SK-N-SH treated with all-trans-retinoic acid at 6 μM for 48 hours (cell line): Measurements from ENCODE around the gene MYO15B.
A peak's percentile ranks its signal among the peaks of the same experiment; 100 is the strongest.

ENCODE experiments used
- ATAC-seq: fragments of 200-7000 bp; cut with Tn5 transposase; 3 replicates; pipeline ENCODE4 v1.9.1; 2020; ENCODE audit warnings: mild to moderate bottlenecking, moderate library complexity
- ARNTL ChIP-seq: fragments of 450-650 bp; formaldehyde crosslinking; IDR thresholded peaks from 2 replicates; pipeline ENCODE4 v1.5.0; 2020; ENCODE audit warnings: low read depth, mild to moderate bottlenecking, moderate library complexity, borderline replicate concordance
- BACH2 ChIP-seq: fragments of 250-450 bp; sonication (Bioruptor Pico); IDR thresholded peaks from 2 replicates; pipeline ENCODE4 v1.9.0; 2021; ENCODE audit warnings: mild to moderate bottlenecking, borderline replicate concordance
- CSDC2 ChIP-seq: fragments of 250-450 bp; sonication (Bioruptor Pico); IDR thresholded peaks from 2 replicates; pipeline ENCODE4 v1.5.0; 2020; ENCODE audit warnings: mild to moderate bottlenecking, moderate library complexity
- ESRRG ChIP-seq: fragments of 250-450 bp; sonication (Bioruptor Pico); IDR thresholded peaks from 2 replicates; pipeline ENCODE4 v1.6.1; 2021; ENCODE audit warnings: mild to moderate bottlenecking
- GLIS3 ChIP-seq: fragments of 250-450 bp; sonication (Bioruptor Pico); IDR thresholded peaks from 2 replicates; pipeline ENCODE4 v1.5.0; 2020; ENCODE audit warnings: mild to moderate bottlenecking, moderate library complexity
- OSR1 ChIP-seq: fragments of 250-450 bp; sonication (Bioruptor Pico); IDR thresholded peaks from 2 replicates; pipeline ENCODE4 v1.8.0; 2022; ENCODE audit warnings: moderate library complexity, mild to moderate bottlenecking, inconsistent platforms
- PPARA ChIP-seq: fragments of 250-450 bp; sonication (Bioruptor Pico); IDR thresholded peaks from 2 replicates; pipeline ENCODE4 v1.5.0; 2020; ENCODE audit warnings: mild to moderate bottlenecking, borderline replicate concordance
- RARB ChIP-seq: fragments of 250-450 bp; sonication (Bioruptor Pico); IDR thresholded peaks from 2 replicates; pipeline ENCODE4 v1.8.0; 2021; ENCODE audit warnings: mild to moderate bottlenecking, moderate library complexity
- SNAI2 ChIP-seq: fragments of 250-450 bp; sonication (Bioruptor Pico); IDR thresholded peaks from 2 replicates; pipeline ENCODE4 v1.5.0; 2020; ENCODE audit warnings: mild to moderate bottlenecking, moderate library complexity
- TCF4 ChIP-seq: fragments of 250-450 bp; sonication (Bioruptor Pico); IDR thresholded peaks from 2 replicates; pipeline ENCODE4 v1.8.0; 2021; ENCODE audit warnings: mild to moderate bottlenecking, moderate library complexity, borderline replicate concordance
- TOX ChIP-seq: fragments of 250-450 bp; sonication (Bioruptor Pico); IDR thresholded peaks from 2 replicates; pipeline ENCODE4 v1.8.0; 2021; ENCODE audit warnings: mild to moderate bottlenecking, moderate library complexity, borderline replicate concordance
- ZC3H10 ChIP-seq: fragments of 250-450 bp; sonication (Bioruptor Pico); IDR thresholded peaks from 2 replicates; pipeline ENCODE4 v1.5.1; 2021; ENCODE audit warnings: mild to moderate bottlenecking, moderate library complexity
- ZFP3 ChIP-seq: fragments of 250-450 bp; sonication (Bioruptor Pico); IDR thresholded peaks from 2 replicates; pipeline ENCODE4 v1.5.0; 2020; ENCODE audit warnings: mild to moderate bottlenecking, moderate library complexity
- ZFP30 ChIP-seq: fragments of 450-650 bp; formaldehyde crosslinking; IDR thresholded peaks from 2 replicates; pipeline ENCODE4 v1.5.0; 2022; ENCODE audit warnings: mild to moderate bottlenecking, moderate library complexity
- ZNF565 ChIP-seq: fragments of 450-650 bp; formaldehyde crosslinking; conservative IDR thresholded peaks from 2 replicates; pipeline ENCODE4 v1.5.0; 2020; ENCODE audit warnings: low read depth, mild to moderate bottlenecking, moderate library complexity
- ZNF70 ChIP-seq: fragments of 450-650 bp; formaldehyde crosslinking; IDR thresholded peaks from 2 replicates; pipeline ENCODE4 v1.5.0; 2020; ENCODE audit warnings: mild to moderate bottlenecking, moderate library complexity
- ZNF8 ChIP-seq: fragments of 450-650 bp; formaldehyde crosslinking; IDR thresholded peaks from 2 replicates; pipeline ENCODE4 v1.5.0; 2020; ENCODE audit warnings: mild to moderate bottlenecking, moderate library complexity
- TF ChIP-seq, protein P1 (sequence below): fragments of 250-450 bp; sonication (Bioruptor Pico); IDR thresholded peaks from 2 replicates; pipeline ENCODE4 v1.8.0; 2020; ENCODE audit warnings: mild to moderate bottlenecking, moderate library complexity, borderline replicate concordance
- TF ChIP-seq, protein P2 (sequence below): fragments of 250-450 bp; sonication (Bioruptor Pico); IDR thresholded peaks from 2 replicates; pipeline ENCODE4 v1.8.0; 2021; ENCODE audit warnings: low read depth, mild to moderate bottlenecking, moderate library complexity, borderline replicate concordance
- TF ChIP-seq, protein P3 (sequence below): fragments of 250-450 bp; sonication (Bioruptor Pico); IDR thresholded peaks from 2 replicates; pipeline ENCODE4 v1.5.1; 2021; ENCODE audit warnings: mild to moderate bottlenecking, moderate library complexity
- TF ChIP-seq, protein P4 (sequence below): fragments of 250-450 bp; sonication (Bioruptor Pico); IDR thresholded peaks from 2 replicates; pipeline ENCODE4 v1.5.1; 2020; ENCODE audit warnings: low read depth, mild to moderate bottlenecking, moderate library complexity
- TF ChIP-seq, protein P5 (sequence below): fragments of 250-450 bp; sonication (Bioruptor Pico); IDR thresholded peaks from 2 replicates; pipeline ENCODE4 v1.5.0; 2020; ENCODE audit warnings: mild to moderate bottlenecking, moderate library complexity

MYO15B gene

DNA sequence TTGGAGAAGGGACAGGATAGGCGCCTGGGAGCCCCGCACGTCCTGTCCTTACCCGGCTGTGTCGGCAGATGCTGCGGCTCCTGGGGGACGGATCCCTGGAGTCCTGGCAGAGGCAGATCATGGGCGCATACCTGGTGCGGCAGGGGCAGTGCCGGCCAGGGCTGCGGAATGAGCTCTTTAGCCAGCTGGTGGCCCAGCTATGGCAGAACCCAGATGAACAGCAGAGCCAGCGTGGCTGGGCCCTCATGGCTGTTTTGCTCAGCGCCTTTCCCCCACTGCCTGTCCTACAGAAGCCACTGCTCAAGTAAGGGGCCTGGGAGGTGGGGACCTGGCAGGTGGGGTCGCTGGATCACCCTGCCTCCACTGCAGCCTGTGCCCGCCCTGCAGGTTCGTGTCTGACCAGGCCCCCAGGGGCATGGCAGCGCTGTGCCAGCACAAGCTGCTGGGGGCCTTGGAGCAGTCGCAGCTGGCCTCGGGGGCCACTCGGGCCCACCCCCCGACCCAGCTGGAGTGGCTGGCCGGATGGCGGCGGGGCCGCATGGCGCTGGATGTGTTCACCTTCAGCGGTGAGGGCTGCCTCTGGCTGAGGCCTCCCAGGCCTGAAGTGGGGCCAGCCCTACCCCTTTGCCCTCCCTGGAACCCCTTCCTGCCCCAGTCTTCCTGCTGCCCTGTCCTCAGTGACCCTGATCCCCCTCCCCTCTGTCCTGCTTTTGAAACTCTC is 25.5 kb downstream of the MYO15B start:
- ATAC-seq, result no peak
- TF ChIP-seq ZC3H10, result no peak
- no peak for TF ChIP-seq ZFP3
- TF ChIP-seq, protein P1, sequence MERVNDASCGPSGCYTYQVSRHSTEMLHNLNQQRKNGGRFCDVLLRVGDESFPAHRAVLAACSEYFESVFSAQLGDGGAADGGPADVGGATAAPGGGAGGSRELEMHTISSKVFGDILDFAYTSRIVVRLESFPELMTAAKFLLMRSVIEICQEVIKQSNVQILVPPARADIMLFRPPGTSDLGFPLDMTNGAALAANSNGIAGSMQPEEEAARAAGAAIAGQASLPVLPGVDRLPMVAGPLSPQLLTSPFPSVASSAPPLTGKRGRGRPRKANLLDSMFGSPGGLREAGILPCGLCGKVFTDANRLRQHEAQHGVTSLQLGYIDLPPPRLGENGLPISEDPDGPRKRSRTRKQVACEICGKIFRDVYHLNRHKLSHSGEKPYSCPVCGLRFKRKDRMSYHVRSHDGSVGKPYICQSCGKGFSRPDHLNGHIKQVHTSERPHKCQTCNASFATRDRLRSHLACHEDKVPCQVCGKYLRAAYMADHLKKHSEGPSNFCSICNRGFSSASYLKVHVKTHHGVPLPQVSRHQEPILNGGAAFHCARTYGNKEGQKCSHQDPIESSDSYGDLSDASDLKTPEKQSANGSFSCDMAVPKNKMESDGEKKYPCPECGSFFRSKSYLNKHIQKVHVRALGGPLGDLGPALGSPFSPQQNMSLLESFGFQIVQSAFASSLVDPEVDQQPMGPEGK (CRISPR knock-in tag), result no peak
- TF ChIP-seq ZFP30 (CRISPR knock-in tag), result no peak
- TF ChIP-seq, protein P2, sequence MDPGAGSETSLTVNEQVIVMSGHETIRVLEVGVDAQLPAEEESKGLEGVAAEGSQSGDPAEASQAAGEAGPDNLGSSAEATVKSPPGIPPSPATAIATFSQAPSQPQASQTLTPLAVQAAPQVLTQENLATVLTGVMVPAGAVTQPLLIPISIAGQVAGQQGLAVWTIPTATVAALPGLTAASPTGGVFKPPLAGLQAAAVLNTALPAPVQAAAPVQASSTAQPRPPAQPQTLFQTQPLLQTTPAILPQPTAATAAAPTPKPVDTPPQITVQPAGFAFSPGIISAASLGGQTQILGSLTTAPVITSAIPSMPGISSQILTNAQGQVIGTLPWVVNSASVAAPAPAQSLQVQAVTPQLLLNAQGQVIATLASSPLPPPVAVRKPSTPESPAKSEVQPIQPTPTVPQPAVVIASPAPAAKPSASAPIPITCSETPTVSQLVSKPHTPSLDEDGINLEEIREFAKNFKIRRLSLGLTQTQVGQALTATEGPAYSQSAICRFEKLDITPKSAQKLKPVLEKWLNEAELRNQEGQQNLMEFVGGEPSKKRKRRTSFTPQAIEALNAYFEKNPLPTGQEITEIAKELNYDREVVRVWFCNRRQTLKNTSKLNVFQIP, result no peak
- TF ChIP-seq CSDC2 (CRISPR knock-in tag), result no peak
- TF ChIP-seq GLIS3 (CRISPR knock-in tag), result no peak
- TF ChIP-seq ESRRG (CRISPR knock-in tag), result no peak
- TF ChIP-seq, protein P3, sequence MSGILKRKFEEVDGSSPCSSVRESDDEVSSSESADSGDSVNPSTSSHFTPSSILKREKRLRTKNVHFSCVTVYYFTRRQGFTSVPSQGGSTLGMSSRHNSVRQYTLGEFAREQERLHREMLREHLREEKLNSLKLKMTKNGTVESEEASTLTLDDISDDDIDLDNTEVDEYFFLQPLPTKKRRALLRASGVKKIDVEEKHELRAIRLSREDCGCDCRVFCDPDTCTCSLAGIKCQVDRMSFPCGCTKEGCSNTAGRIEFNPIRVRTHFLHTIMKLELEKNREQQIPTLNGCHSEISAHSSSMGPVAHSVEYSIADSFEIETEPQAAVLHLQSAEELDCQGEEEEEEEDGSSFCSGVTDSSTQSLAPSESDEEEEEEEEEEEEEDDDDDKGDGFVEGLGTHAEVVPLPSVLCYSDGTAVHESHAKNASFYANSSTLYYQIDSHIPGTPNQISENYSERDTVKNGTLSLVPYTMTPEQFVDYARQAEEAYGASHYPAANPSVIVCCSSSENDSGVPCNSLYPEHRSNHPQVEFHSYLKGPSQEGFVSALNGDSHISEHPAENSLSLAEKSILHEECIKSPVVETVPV (CRISPR knock-in tag), result no peak
- no peak for TF ChIP-seq ZNF8 (CRISPR knock-in tag)
- TF ChIP-seq TCF4 (CRISPR knock-in tag), result no peak
- no peak for TF ChIP-seq BACH2 (CRISPR knock-in tag)
- no peak for TF ChIP-seq ZNF70
- no peak for TF ChIP-seq TOX (CRISPR knock-in tag)
- TF ChIP-seq, protein P4, sequence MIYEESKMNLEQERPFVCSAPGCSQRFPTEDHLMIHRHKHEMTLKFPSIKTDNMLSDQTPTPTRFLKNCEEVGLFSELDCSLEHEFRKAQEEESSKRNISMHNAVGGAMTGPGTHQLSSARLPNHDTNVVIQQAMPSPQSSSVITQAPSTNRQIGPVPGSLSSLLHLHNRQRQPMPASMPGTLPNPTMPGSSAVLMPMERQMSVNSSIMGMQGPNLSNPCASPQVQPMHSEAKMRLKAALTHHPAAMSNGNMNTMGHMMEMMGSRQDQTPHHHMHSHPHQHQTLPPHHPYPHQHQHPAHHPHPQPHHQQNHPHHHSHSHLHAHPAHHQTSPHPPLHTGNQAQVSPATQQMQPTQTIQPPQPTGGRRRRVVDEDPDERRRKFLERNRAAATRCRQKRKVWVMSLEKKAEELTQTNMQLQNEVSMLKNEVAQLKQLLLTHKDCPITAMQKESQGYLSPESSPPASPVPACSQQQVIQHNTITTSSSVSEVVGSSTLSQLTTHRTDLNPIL (CRISPR knock-in tag), result no peak
- TF ChIP-seq ARNTL (CRISPR knock-in tag), result no peak
- no peak for TF ChIP-seq SNAI2 (CRISPR knock-in tag)
- TF ChIP-seq OSR1 (CRISPR knock-in tag), result no peak
- no peak for TF ChIP-seq PPARA (CRISPR knock-in tag)

DNA sequence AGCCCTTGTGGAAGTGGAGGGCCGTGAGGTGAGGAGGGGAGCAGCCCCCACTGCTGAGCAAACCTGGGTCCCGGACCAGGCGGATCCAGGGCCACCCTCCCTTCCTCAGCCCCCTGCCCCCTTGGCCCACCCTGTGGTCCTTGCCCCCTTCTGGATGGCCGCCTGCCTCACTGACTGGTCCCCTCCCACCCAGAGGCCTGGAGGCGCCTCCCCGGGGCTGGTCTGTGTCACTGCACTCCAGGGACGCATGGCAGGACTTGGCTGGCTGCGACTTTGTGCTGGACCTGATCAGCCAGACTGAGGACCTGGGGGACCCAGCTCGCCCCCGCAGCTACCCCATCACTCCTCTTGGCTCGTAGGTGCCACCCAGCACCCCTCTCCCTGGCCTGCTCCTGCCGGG is 26.4 kb downstream of the MYO15B start:
- peak; percentile 42 for ATAC-seq
- TF ChIP-seq BACH2 (CRISPR knock-in tag) (no peak), SNAI2 (CRISPR knock-in tag) (no peak), TOX (CRISPR knock-in tag) (no peak), GLIS3 (CRISPR knock-in tag) (no peak), PPARA (CRISPR knock-in tag) (no peak), ZC3H10 (no peak), CSDC2 (CRISPR knock-in tag) (no peak), ZNF565 (CRISPR knock-in tag) (no peak), RARB (CRISPR knock-in tag) (no peak), TCF4 (CRISPR knock-in tag) (no peak), ESRRG (CRISPR knock-in tag) (no peak), OSR1 (CRISPR knock-in tag) (no peak), ZNF8 (CRISPR knock-in tag) (no peak)
- TF ChIP-seq, protein P2, result no peak
- TF ChIP-seq, protein P4 (CRISPR knock-in tag), result no peak
- TF ChIP-seq, protein P5, sequence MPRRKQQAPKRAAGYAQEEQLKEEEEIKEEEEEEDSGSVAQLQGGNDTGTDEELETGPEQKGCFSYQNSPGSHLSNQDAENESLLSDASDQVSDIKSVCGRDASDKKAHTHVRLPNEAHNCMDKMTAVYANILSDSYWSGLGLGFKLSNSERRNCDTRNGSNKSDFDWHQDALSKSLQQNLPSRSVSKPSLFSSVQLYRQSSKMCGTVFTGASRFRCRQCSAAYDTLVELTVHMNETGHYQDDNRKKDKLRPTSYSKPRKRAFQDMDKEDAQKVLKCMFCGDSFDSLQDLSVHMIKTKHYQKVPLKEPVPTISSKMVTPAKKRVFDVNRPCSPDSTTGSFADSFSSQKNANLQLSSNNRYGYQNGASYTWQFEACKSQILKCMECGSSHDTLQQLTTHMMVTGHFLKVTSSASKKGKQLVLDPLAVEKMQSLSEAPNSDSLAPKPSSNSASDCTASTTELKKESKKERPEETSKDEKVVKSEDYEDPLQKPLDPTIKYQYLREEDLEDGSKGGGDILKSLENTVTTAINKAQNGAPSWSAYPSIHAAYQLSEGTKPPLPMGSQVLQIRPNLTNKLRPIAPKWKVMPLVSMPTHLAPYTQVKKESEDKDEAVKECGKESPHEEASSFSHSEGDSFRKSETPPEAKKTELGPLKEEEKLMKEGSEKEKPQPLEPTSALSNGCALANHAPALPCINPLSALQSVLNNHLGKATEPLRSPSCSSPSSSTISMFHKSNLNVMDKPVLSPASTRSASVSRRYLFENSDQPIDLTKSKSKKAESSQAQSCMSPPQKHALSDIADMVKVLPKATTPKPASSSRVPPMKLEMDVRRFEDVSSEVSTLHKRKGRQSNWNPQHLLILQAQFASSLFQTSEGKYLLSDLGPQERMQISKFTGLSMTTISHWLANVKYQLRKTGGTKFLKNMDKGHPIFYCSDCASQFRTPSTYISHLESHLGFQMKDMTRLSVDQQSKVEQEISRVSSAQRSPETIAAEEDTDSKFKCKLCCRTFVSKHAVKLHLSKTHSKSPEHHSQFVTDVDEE (CRISPR knock-in tag), result no peak
- TF ChIP-seq, protein P3 (CRISPR knock-in tag), result no peak
